AG09319 (cell line): ENCODE data around the gene DGKD.
"Not testable (repeated sequence)": the region's sequence is repeated elsewhere in the genome, so short reads cannot be mapped to it uniquely, and the experiment has no call there.

Experiments used
- DNase-seq: peaks from one replicate; pipeline ENCODE4 v3.0.0-alpha.2; 2010; ENCODE audit warnings: low read depth; ENCODE audit errors: extremely low read depth
- TF ChIP-seq, protein P1 (sequence below): IDR thresholded peaks from 2 replicates; pipeline ENCODE4 v1.5.1; 2011; ENCODE audit warnings: low read depth, mild to moderate bottlenecking, inconsistent platforms, low read length, moderate library complexity

Gene DGKD

GRCh38 chr2:233369462-233369861 lies 15.2 kb downstream of the DGKD start:
- DNase-seq, result no peak
- TF ChIP-seq, protein P1, sequence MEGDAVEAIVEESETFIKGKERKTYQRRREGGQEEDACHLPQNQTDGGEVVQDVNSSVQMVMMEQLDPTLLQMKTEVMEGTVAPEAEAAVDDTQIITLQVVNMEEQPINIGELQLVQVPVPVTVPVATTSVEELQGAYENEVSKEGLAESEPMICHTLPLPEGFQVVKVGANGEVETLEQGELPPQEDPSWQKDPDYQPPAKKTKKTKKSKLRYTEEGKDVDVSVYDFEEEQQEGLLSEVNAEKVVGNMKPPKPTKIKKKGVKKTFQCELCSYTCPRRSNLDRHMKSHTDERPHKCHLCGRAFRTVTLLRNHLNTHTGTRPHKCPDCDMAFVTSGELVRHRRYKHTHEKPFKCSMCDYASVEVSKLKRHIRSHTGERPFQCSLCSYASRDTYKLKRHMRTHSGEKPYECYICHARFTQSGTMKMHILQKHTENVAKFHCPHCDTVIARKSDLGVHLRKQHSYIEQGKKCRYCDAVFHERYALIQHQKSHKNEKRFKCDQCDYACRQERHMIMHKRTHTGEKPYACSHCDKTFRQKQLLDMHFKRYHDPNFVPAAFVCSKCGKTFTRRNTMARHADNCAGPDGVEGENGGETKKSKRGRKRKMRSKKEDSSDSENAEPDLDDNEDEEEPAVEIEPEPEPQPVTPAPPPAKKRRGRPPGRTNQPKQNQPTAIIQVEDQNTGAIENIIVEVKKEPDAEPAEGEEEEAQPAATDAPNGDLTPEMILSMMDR, result no peak

DNA sequence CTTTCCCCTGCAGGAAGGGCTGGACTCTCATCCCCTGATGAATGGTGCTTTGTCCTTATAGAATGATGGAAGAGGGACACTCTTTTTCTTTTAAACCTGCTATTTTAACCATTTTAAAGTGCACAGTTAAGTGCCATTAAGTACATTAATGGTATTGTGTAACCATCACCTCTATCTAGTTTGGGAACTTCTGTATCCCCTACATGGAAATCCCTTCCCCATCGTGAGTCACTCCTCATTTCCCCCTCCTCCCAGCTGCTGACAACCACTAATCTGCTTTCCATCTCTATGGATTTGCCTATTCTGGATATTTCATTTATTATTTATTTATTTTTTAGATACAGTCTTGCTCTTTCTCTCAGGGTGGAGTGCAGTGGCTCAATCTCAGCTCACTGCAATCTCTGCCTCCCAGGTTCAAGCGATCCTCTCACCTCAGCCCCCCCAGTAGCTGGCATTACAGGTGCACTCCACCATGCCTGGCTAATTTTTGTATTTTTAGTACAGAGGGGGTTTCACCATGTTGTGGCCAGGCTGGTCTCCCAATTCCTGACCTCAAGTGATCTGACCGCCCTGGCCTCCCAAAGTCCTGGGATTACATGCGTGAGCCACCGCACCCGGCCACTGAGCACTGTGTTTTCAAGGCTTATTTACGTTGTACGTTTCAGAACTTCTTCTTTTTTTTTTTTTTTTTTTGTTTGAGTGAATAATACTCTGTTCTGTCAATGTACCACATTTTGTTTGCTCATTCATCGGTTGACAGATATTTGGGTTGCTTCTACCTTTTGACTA lies 15.8 kb downstream of the DGKD start:
- TF ChIP-seq, protein P1, result no peak
- DNase-seq, result no peak

DNA sequence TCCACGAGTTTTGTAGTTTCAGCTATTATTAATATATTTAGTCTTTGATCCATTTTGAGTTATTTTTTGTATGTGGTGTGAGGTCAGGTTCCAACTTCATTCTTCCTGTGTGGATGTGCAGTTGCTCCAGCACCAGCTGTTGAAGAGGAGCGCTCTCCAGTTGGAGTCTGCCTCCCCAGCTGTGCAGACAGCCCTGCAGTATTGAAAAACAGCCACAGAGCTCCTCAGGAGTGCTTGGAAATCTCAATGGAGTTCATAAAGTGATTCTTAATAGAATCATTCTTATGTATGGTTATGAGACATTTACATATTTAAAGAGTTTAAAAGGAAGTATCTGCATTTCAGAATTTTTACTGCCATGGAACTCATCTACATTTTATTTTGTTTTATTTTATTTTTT lies 17.3 kb downstream of the DGKD start:
- no peak for DNase-seq
- TF ChIP-seq, protein P1, result no peak

- TF ChIP-seq, protein P1, result no peak
- no peak for DNase-seq
Measured at GRCh38 chr2:233372855-233373254, 18.6 kb downstream of the DGKD start.

DNA sequence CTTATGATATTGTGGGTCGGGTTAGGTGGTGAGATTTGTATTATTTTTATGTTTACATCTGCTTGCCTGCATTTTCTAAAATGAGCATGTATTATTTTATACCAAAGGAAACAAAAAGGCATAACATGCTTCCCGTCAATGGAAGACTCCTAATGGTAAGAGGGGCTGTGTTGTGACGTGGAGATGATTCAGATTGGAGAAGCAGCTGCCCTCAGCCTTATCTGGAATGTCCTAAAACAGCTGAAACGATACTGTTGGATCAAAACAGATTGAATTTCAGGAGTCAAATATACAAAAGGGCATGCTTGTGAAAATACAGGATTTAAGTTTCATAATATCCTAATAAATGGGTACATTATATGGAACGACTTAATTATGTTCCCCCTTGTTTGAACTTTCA lies 19.0 kb downstream of the DGKD start:
- DNase-seq, result no peak
- TF ChIP-seq, protein P1, result no peak

GRCh38 chr2:233374776-233375175 lies 20.5 kb downstream of the DGKD start:
- DNase-seq, result not testable (repeated sequence)

- DNase-seq, result no peak
- TF ChIP-seq, protein P1, result no peak
Measured at GRCh38 chr2:233375490-233376314, 21.4 kb downstream of the DGKD start.
